Stimulated activated CD8-positive, alpha-beta memory T cell treated with anti-CD3 and anti-CD28 coated beads, Interleukin-12 subunit alpha, Interleukin-12 subunit beta, amount 100 ng/mL, for 1 hour (primary cell): Measurements from ENCODE around the gene NFAT5.
"Not testable (repeated sequence)": the region's sequence is repeated elsewhere in the genome, so short reads cannot be mapped to it uniquely, and the experiment has no call there.

Source experiments
- DNase-seq: peaks from one replicate; pipeline ENCODE4 v3.0.0-alpha.2; 2020; ENCODE audit warnings: low read depth

Gene NFAT5, protein sequence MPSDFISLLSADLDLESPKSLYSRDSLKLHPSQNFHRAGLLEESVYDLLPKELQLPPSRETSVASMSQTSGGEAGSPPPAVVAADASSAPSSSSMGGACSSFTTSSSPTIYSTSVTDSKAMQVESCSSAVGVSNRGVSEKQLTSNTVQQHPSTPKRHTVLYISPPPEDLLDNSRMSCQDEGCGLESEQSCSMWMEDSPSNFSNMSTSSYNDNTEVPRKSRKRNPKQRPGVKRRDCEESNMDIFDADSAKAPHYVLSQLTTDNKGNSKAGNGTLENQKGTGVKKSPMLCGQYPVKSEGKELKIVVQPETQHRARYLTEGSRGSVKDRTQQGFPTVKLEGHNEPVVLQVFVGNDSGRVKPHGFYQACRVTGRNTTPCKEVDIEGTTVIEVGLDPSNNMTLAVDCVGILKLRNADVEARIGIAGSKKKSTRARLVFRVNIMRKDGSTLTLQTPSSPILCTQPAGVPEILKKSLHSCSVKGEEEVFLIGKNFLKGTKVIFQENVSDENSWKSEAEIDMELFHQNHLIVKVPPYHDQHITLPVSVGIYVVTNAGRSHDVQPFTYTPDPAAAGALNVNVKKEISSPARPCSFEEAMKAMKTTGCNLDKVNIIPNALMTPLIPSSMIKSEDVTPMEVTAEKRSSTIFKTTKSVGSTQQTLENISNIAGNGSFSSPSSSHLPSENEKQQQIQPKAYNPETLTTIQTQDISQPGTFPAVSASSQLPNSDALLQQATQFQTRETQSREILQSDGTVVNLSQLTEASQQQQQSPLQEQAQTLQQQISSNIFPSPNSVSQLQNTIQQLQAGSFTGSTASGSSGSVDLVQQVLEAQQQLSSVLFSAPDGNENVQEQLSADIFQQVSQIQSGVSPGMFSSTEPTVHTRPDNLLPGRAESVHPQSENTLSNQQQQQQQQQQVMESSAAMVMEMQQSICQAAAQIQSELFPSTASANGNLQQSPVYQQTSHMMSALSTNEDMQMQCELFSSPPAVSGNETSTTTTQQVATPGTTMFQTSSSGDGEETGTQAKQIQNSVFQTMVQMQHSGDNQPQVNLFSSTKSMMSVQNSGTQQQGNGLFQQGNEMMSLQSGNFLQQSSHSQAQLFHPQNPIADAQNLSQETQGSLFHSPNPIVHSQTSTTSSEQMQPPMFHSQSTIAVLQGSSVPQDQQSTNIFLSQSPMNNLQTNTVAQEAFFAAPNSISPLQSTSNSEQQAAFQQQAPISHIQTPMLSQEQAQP (N-terminal part only)

DNA sequence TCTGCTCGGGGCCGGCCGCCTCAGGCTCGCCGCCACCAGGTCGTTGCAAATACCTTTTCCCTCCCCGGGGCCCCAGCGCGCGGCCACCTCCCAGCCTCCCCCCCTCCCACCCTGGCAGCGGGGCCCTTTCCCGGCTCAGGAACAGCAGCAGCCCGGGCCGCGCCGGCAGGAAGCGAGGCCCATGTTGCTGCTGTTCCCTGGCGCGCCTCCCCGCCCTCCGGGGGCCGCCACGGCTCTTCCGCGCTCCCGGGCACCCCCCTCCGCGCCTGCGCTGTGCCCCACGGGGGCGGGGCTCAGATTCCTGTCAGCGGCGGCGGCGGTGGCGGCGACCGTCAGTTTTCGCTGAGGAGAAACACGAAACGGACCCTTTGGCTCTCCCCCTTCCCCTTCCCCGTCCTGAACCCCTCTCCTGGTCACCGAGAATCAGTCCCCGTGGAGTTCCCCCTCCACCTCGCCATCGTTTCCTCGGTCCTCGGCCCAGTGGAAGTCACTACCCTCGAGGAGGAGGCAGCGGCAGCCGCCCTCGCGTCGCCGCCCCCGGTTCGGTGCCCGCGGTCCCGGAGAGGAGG is at the start of gene NFAT5:
Gene NFAT5, plus strand, starts transcription at position 296 of the 569 bp plus-strand sequence. CDS start 336 bp downstream, outside the sequence.
- peak; percentile 82 for DNase-seq

DNA sequence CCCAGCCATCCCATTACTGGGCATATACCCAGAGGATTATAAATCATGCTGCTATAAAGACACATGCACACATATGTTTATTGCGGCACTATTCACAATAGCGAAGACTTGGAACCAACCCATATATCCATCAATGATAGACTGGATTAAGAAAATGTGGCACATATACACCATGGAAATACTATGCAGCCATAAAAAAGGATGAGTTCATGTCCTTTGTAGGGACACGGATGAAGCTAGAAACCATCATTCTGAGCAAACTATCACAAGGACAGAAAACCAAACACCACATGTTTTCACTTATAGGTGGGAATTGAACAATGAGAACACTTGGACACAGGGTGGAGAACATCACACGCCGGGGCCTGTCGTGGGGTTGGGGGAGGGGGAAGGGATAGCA is 47.9 kb upstream of the NFAT5 start:
- not testable (repeated sequence) for DNase-seq

DNA sequence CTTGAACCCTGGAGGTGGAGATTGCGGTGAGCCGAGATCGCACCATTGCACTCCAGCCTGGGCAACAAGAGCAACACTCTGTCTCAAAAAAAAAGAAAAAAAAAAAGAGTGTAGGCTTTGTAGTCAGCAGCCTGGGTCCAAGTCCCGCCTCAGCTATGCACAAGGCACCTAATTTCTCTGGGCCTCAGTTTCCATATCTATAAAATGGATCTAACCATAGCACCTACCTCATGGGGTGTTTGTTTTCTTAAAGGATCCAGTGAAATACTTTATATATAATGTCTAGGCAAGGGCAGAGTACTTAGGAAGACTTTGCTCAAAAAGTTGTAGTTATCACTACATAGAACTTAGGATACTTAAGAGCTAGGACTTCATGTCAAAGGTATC is 45.4 kb upstream of the NFAT5 start:
- DNase-seq = no peak

DNA sequence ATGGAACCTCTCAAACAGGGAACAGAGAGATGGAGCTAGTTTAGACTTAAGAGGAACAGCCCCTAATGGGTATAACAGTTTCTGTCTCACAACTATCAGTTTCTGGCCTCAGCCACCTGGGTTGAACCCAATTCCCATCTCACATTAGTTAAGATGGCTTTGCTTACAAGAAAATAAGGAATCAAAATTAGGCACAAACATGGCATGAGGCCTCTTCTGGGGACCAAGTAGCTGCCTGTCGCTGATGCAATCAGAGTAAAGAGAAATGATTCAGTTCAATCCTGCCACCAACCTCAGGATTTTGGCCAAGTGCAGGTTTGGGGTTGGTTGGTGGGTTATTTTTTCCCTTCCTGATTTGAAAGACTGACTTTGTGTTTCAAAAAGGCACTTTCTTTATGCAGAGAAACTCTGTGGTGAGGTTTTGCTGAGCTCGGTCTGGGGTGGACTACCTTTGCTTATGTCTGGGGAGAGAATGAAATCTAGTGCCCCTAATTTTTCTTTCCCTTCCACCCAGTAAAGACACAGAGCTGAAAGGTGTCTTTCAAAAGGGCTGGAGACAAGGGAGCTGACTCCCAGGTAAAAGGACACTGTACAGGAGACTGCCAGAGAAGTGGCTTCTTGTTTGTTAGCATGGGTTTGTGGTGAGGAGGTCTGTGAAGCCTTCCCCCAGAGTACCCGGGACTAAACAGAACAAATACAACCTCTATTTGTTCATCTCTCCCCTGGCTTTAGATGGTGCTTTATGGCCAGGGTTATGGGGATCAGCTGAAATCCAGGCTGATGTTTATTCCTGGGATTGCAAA is 44.8 kb upstream of the NFAT5 start:
- DNase-seq = no peak

DNA sequence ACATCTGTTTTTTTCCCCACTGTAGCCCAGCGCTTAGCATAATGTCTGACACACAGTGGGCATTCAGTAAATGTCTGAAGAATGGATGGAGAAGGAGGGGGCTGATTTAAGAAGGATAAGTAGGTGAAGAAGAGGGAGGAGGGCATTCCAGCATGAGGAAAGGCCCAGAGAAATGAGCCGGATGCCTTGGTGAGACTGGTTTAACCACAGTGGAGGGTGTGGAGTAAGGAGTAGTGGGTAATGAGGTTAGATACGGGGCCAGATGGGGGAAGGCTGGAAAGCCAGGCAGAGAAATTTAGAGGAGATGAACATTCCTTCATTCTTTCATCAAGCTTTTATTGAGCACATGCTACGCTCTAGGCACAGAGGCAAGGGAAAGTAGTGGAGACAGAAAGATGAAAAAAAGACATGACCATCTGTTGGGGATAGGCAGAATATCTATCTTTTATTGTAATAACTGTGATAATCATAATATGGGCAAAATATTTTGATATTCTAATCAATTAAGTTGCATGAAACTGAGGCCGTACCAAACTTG is 43.7 kb upstream of the NFAT5 start:
- DNase-seq = no peak

DNA sequence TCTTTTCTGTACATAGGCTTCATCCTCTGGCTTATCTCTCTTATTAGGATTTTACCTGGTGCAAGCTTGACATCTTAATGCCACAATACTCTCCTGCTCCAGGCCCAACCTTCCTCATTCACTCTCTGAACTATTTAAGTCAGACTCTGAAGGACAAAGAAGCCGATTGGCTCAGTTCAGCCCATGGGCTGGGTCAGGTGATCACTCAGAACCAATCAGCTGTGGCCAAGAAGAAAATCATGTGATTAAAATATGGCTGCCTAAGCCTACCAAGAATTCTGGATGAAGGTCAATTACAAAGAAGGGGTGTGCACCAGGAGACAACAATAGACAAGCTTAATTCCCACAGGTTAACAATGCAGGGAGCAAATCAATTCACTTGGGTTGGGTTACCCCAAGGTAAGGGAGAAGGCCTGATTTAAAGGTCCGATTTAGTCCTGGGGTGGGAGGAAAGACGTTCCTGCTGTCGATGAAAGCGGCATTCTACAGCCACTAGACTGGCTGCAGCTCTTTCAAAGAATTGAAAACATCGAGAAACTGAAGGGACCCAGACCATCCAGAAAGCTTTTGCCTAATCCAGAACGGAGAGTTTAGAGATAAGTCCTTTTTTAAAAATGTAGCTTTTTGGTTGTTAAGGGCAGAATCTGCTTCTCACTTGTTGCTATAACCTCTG is 42.9 kb upstream of the NFAT5 start:
- no peak for DNase-seq

DNA sequence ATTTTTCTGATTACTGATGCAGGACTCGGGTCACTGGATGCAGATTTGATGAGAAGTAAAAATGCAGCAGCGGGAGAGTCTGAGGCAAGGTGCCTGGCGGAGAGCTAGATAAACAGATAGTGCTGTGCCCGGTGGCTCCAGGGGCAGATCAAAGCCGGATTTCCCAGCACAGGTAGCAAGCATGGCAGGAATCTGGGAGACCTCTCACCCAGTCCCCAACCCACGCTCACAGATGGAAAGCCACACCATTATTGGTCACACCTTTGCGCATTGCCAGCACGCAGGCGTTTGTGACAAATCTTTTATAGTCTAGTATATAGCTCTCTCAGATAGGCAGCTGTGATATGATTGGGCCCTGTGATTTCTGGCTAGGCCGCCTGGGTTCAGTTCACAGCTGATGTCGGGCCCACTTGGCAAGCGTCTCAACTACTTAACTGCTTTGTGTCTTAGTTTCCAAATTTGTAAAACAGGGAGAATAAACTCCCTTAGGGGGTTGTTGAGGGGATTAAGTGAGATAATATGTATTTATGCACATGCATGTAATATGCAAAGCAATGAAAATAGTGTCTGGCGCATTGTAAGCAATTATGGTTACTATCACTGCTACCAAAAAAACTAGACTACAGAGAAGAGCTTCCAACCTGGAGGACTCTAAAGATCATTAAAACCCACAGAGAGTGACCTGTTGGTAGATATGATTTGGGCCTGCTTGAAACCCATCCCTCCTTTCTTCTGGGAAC is 42.0 kb upstream of the NFAT5 start:
- no peak for DNase-seq

DNA sequence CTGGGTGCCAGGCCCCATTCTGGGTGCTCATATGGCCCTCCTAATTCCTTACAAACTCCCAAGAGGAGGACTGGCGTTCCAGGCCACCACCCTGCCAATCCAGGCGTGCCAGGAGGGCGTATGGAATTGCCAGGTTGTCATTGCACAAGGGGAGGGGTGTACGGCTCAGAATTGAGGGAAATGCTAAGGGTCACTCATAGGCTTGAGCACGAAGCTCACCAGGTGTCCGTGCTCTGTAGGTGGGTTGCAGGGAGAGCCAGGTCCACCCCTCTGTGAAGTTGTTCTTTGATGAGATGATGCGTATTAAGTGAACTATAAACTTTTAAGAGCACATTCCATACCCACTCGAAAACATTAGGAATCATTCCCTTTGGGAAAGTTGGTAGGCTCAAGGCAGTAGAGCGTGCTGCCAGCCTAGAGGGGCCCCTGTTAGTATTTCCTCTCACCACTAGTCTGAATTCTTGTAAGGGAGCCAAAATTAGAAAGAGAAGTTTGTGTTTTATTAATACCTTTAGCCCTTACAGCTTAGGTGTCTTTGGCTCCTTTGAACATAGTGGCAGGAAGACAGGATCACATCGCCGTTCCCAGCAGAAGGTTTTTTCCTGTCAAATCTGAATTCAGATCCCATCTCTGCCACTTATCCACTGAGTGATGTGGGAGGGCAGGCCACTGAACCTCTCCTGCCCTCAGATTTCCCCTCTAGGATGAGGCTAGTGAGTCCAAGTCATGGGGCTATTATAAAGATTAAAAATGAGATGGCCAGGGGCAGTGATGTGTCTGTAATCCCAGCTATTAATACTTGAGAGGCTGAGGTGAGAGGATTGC is 38.7 kb upstream of the NFAT5 start:
- no peak for DNase-seq

DNA sequence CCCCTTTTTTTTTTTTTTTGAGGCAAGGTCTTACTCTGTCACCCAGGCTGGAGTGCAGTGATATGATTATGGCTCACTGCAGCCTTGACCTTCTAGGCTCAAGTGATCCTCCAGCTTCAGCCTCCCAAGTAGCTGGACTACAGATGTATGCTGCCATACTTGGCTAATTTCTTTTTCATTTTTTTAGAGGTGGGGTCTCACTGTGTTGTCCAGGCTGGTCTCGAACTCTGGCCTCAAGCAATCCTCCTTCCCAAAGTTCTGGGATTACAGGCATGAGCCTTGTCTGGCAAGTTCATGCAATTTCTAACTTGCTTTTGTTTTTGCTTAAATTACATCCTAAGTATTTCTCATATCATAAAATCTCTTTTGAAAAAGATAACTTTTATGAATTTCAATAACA is 33.8 kb upstream of the NFAT5 start:
- DNase-seq = no peak

DNA sequence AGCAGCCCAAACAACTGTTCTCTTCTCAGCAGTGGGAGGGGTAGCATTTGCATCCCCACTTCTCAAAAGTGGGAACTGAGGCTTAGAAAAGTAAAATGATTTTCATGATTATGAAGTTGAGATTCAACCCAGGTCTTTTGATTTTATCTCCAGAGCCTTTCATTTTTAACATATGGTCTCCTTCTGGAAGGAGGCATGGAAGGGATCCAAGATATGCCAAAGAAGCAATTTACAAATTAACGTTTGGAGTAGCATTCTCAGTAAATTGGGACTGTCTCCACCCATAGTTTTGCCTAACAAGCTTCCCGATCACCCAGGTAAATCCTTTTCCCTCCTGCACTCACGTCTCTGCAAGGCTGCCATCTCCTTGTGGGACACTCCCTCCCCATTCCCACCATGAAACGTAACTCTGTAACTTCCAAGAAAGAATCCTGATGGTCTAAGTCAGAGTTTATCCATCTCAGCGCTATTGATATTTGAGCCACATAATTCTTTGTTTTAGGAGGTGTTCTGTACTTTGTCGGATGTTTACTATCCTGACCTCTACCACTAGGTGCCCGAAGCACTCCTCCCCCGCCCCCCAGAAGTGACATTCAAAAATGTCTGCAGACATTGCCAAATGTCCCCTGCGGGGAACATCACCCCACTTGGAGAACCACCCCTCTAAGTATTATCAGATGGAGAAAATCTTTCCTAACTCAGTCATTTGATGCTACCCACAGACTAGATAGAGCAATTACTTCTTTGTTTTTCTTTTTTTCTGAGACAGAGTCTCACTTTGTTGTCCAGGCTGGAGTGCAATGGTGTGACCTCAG is 32.9 kb upstream of the NFAT5 start:
- DNase-seq = no peak

DNA sequence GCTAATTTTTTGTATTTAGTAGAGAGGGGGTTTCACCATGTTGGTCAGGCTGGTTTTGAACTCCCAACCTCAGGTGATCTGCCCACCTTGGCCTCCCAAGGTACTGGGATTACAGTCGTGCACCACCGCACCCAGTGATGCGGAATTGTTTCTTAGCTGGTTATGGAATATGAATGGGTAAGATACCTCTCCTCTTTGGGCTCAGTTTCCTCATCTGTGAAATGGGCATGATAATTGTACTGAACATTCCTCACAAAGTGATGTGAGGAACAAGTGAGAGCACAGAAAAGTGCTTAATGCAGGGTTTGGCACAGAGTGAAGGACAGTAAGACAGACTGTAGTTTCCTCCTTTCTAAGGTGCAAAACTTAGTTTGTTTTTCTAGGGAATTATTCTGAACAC is 31.0 kb upstream of the NFAT5 start:
- no peak for DNase-seq

DNA sequence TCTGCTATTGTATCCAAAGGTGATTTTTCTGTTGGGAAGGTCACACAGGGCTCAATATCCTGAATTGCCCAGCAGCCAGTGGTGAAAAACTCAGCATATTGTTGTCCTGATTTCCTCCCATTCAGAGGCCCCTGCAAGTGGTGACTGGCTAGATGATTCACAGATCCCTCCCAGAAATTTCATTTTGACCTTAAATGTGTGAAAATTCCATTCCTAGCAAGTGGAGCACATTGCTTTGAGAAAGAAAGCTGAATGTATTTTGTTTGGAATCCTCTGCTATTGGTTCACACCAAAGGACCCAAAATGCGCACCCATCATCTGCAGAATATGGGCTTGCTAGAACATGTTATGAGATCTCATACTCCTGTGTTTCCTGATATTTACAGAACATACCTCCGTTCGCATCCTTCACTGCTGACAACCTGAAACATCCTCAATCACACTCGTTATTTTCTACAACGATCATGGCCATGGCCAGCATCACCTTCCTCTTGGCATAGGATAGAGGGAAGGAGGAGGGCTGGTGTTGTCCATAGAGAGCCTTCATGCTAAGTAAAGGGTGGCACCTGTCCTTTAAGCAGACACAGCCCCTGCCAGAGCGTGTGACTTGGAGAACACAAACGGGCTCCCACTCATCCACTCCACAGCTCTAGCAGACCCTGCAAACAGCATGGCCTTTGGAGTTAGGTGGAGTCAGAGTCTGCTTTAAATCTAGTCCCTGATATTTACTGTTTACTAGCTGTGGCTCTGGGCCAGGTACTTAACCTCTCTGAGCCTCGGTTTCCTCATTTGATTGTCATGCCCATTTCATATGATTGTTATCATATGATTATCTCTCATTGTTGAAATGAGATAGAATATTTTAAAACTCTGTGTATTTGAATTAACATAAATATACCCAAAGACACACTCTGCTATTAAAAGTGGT is 30.4 kb upstream of the NFAT5 start:
- no peak for DNase-seq

DNA sequence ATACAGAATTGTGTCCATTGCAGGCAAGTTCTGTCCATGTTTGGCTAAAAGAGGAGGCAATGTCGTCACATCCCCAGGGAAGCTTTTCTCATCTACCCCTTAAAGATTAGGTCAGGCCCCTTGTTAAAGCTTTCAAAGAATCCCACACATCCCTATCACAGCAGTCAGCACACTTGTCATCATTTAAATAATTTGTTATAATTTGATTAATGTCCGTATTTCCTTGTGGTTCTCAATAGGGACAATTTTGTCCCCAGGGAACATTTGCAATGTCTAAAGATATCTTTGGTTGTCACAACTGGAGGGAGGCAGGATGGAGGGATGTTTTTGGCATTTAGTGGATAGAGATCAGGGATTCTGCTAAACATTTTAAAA is 28.1 kb upstream of the NFAT5 start:
- no peak for DNase-seq

DNA sequence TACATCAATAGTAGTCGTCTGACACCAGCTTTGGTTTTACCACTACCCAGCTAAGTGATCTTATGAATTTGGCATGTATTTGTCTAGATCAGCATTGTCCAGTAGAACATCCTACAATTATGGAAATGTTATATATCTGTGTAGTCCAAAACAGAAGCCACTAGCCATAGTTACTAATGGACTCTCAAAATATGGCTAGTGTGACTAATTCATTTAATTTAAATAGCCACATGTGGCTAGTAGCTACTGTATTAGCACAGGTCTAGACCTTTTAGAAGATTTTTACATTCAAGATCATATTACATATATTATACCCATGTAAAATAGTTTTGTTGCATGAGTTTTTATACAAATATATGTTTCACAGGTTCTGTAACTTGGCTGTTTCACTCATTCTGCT is 27.0 kb upstream of the NFAT5 start:
- no peak for DNase-seq

DNA sequence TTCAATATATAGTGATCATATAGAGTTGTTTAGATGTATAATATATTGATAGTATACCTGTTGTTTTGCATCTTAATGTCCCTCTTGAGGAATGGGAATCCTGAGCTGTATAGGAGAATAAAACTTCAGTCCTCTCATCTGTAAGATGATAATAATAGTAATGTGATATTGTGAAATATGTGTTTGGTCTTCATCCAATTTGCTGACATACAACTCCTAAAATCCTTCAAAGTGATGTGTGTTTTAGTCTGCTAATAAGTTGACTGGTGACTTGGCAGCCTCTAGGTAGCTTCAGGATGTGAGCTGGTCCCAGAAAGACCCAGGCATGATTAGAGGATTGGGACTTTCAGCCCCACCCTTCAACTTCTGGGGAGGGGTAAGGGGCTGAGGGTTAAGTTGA is 22.8 kb upstream of the NFAT5 start:
- DNase-seq = no peak

DNA sequence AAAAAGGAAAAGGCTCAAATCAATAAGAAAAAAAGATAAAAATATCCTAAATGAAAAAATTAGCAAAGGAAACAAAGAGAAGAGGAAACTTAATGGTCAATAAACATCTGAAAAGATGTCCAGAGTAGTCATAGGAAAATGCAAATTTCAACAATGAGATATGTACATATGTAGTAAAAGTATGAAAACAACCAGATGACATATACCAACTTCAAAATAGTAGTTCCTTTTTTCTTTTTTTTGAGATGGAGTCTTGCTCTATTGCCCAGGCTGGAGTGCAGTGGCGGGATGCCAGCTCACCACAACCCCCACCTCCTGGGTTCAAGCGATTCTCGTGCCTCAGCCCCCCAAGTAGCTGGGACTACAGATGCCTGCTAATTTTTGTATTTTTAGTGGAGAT is 21.7 kb upstream of the NFAT5 start:
- DNase-seq = no peak

DNA sequence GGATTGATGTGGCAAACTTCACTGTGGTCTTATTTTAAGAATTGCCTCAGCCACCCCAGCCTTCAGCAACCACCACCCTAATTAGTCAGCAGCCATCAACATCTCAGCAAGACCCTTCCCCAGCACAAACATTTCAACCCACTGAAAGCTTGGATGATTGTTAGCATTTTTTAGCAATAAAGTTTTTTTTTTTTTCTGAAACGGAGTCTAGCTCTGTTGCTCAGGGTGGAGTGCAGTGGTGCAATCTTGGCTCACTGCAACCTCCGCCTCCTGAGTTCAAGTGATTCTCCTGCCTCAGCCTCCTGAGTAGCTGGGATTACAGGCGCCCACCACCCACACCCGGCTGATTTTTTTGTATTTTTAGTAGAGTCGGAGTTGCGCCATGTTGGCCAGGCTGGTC is 19.1 kb upstream of the NFAT5 start:
- DNase-seq = not testable (repeated sequence)
